ENCODE measurements around the gene TNFRSF12A.
A peak's percentile ranks its signal among the peaks of the same experiment; 100 is the strongest.
"Not testable (repeated sequence)": the region's sequence is repeated elsewhere in the genome, so short reads cannot be mapped to it uniquely, and the experiment has no call there.

TNFRSF12A gene

DNA sequence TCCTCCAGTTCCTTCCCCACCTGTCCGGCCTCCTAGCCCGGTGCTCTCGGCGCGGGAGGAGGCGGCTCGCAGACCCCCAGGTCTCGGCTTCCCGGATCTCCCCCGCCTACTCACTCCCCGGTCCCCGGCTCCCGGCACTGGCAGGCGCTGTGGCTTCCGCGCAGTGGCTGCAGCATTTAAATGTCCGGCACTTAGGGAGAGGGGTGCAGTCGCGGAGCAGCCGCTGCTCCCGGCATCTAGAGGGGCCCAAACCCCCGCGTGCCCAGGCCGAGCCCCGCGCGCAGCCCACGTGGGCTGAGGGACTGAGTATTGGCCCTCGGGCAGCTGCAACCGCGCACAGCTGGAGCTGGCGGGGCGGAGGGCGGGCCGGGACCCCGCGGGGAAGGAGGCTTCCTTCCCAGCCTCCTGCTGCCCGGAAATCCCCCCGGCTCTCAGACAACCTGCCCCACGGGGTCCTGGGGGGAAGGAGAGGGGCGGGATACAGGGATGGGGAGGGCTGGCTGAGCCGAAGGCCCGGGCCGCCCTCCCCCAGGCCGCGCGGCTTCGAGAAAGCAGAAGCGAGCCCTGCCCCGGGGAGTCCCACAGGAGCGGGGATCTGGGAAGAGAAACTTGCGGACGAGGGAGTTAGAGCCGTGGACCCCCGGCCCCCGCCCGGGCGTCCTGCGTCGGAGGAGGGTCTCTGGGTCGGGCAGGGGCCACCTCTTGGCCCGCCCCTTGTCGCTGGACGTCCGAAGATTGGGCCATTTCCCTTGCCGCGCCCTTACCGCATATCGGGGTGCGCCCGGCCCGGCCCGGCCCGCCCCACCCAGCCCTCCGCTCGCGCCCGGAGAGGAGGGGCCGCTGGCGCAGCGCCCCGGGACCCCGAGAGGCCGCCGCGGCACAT, 25.8 kb downstream of the TNFRSF12A start, which contains the start of gene MMP25:
TSS of gene MMP25 (plus strand) at position 804 of the 883 bp plus-strand sequence. CDS start 357 bp downstream, outside the sequence.
- DNase-seq (ENCODE audit: insufficient read length, low spot score) (peak; percentile 31), FAIRE-seq (no peak)

DNA sequence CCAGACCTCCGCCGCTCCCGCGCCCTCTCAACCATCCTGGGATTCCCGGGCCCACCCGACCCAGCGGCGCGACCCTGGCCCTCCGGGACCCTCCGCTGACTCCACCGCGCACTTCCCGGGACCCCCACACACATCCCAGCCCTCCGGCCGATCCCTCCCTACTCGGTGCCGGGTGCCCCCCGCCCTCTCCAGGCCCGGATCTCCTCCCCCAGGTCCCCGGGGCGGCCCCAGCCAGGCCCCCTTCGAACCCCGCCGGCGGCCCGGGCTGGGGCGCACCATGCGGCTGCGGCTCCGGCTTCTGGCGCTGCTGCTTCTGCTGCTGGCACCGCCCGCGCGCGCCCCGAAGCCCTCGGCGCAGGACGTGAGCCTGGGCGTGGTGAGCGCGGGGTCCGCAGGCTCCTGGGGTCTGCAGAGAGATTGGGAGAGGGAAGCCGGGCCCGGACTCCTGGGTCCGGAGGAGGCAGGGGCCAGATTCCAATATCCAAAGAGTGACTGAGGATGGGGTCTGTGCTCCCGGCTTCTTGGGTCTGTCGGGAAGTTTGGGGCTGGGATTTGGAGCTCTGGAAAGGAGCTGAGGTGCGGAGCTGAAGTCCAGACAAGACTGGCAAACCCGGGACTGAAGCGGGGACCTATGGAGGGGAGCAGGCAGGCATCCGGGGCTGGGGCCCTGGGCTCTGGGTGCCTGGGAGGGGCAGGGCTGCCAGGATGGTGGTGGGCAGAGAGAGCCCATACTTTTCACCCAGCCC, 26.6 kb downstream of the TNFRSF12A start:
- FAIRE-seq (no peak), DNase-seq (ENCODE audit: insufficient read length, low spot score) (no peak)

DNA sequence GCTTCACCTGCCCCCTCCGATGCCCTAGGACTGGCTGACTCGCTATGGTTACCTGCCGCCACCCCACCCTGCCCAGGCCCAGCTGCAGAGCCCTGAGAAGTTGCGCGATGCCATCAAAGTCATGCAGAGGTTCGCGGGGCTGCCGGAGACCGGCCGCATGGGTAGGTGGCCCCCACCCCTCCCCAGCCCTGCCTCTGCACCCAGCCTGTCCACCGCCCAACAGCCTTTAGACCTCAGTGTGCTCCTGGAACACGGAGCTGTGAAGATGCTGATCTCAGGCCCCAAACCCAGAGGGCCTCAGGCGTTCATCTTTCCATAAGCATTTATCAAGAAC, 27.2 kb downstream of the TNFRSF12A start:
- FAIRE-seq: no peak
- DNase-seq (ENCODE audit: insufficient read length, low spot score): no peak

DNA sequence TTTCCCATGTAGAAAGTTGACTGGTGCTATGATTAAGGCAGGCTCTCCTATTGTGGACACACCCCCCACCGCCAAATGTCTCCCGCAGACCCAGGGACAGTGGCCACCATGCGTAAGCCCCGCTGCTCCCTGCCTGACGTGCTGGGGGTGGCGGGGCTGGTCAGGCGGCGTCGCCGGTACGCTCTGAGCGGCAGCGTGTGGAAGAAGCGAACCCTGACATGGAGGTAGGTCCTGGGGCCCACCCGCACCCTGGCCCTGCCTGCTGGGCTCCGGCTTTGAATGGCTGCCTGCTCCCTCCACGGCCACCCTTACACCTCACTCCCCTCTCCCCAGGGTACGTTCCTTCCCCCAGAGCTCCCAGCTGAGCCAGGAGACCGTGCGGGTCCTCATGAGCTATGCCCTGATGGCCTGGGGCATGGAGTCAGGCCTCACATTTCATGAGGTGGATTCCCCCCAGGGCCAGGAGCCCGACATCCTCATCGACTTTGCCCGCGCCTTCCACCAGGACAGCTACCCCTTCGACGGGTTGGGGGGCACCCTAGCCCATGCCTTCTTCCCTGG, 29.8 kb downstream of the TNFRSF12A start:
- DNase-seq (ENCODE audit: insufficient read length, low spot score) (no peak), FAIRE-seq (no peak)

DNA sequence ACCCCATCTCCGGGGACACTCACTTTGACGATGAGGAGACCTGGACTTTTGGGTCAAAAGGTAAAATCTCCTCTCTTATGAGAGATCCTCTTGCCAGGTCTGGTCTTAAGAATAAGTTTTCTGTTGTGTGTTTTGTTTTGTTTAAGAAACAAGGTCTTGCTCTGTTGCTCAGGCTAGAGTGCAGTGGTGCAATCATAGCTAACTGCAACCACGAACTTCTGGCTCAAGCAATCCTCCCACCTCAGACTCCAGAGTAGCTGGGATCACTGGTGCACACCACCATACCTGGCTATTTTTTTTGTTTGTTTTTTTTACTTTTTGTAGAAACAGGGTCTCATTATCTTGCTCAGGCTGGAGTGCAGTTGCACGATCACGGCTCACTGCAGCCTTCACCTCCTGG, 30.3 kb downstream of the TNFRSF12A start:
- DNase-seq (ENCODE audit: insufficient read length, low spot score): no peak

GRCh38 chr16:3051009-3051408, 30.8 kb downstream of the TNFRSF12A start:
- DNase-seq (ENCODE audit: insufficient read length, low spot score) (no peak), FAIRE-seq (peak; percentile 58)

More for the DNA sequence above, 30.3 kb downstream of the TNFRSF12A start:
- no peak for FAIRE-seq

GRCh38 chr16:3051494-3051893, 31.3 kb downstream of the TNFRSF12A start:
- FAIRE-seq (no peak), DNase-seq (ENCODE audit: insufficient read length, low spot score) (no peak)

DNA sequence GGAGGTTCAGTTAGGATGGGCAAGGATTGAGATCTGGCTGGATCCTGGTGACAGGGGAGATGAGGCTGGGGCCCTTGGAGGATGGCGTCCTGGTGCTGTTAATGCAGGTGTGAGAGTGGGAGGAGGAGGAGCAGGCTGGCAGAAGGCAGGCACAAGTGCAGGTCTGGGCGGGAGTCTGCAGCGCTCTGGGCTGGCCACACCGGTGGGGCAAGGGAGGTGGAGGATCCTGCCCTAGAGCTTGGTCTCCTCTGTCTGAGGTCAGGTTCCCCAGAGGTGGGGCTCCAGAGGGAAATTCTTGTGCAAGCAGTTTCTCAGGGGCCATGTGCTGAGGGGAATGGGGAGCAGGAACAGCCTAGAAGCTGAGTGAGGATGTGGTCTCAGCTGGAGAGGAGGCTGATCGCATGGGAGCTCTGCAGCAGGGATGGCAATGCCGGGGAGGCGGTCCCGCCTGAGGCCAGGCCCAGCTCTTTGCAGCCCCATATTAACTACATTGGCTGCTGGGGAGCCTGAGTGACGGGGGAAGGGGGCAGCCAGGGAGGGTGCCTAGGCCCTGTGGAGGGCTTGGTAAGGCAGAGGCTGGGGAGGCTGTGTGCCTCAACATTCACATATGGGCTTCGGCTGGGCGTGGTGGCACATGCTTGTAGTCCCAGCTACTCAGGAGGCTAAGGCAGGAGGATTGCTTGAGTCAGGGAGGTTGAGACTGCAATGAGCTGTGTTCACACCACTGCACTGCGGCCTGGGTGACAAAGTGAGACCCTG, 32.6 kb downstream of the TNFRSF12A start:
- peak; percentile 4 for FAIRE-seq

DNA sequence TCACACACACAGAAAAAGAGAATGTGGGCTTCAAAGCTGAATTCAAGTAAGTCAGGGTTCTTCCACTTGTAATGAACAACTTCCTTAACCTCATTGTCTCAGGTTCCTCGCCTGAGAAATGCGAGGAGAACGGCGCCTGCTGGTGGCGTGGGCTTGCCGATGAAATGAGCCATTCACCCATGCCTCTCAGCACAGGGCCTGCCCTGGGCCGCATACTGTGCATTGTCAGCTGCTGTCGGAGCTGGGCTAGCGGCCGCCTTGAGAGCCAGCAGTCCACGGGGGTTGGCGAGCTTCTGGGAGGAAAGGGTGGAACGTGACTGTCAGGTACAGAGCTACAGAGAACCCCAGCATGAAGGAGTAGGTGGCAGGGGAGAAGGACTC, 33.2 kb downstream of the TNFRSF12A start:
- DNase-seq (ENCODE audit: insufficient read length, low spot score): not testable (repeated sequence)
- peak; percentile 88 for FAIRE-seq

More for the DNA sequence above, 32.6 kb downstream of the TNFRSF12A start:
- DNase-seq (ENCODE audit: insufficient read length, low spot score): not testable (repeated sequence)

DNA sequence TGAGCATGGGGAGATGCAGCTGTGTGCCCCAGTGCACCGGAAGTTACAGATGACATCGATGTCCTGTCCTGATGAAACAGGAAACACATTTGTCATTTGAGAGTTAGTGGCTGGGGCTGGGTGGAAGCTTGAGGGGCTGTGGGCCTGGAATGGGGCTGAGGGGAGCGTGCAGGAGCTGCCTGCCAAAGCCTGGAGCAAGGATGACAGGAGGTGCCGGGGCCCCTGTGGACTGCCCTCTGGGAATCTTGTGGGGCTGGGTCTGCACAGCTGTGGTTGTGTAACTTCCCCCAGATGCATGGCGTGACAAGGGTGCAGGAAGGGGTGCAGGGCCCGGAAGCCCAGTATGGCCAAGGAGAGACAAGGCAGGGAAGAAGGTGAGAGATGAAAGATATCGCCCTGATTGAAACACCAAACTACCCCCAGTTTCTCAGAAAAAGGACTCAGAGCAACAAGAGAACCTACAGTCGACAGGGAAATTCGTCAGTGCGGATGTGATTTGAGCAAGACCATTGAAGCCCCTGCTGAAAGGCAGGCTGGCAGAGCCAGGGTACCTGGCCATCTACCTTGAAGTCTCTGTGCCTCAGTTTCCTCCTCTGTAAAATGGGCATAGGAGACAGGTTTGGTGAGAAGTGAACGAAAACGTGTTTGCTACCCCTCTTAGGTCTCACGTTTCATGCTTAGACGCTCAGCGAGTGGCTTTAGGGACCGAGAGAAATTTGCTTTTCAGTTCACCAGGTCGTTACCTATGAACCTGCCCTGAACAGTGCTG, 35.0 kb downstream of the TNFRSF12A start:
- no peak for DNase-seq (ENCODE audit: insufficient read length, low spot score)

GRCh38 chr16:3055734-3056115, 35.6 kb downstream of the TNFRSF12A start:
- not testable (repeated sequence) for FAIRE-seq

More for the DNA sequence above, 35.0 kb downstream of the TNFRSF12A start:
- no peak for FAIRE-seq

GRCh38 chr16:3056336-3057180, 36.4 kb downstream of the TNFRSF12A start:
- no peak for FAIRE-seq

More at GRCh38 chr16:3055734-3056115, 35.6 kb downstream of the TNFRSF12A start:
- not testable (repeated sequence) for DNase-seq (ENCODE audit: insufficient read length, low spot score)

DNA sequence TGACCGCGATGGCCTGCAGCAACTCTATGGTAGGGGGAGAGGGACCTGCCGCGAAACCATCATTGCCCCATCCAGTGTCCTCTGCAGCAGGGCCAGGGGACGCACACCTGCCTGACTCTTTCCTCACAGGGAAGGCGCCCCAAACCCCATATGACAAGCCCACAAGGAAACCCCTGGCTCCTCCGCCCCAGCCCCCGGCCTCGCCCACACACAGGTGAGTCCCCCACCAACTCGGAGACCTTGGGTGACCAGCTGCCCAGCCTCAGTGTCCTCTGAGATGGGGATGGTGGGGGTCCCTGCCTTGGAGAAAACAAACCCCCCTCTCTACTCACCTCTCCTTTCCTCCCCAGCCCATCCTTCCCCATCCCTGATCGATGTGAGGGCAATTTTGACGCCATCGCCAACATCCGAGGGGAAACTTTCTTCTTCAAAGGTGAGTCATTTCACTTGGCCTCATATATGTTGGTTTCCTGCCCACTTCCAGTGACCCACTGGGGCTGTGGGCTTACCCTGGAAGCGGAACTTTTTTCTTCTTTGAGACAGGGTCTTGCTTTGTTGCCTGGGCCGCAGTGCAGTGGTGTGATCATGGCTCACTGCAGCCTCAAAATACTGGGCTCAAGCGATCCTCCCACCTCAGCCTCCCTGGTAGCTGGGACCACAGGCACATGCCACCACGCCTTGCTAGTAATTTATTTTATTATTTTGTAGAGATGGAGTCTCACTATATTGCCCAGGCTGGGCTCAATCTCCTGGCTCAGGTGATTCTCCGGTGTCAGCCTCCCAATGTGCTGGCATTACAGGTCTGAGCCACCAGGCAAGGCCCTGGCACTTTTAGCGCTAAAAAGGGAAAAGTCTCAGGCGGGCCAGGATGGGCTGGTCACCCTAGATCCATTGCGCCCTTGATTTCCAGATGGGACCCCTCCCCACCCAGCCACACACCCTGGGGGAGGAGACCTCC, 37.3 kb downstream of the TNFRSF12A start:
- DNase-seq (ENCODE audit: insufficient read length, low spot score): no peak
- FAIRE-seq: no peak

More at GRCh38 chr16:3056336-3057180, 36.4 kb downstream of the TNFRSF12A start:
- DNase-seq (ENCODE audit: insufficient read length, low spot score): no peak

DNA sequence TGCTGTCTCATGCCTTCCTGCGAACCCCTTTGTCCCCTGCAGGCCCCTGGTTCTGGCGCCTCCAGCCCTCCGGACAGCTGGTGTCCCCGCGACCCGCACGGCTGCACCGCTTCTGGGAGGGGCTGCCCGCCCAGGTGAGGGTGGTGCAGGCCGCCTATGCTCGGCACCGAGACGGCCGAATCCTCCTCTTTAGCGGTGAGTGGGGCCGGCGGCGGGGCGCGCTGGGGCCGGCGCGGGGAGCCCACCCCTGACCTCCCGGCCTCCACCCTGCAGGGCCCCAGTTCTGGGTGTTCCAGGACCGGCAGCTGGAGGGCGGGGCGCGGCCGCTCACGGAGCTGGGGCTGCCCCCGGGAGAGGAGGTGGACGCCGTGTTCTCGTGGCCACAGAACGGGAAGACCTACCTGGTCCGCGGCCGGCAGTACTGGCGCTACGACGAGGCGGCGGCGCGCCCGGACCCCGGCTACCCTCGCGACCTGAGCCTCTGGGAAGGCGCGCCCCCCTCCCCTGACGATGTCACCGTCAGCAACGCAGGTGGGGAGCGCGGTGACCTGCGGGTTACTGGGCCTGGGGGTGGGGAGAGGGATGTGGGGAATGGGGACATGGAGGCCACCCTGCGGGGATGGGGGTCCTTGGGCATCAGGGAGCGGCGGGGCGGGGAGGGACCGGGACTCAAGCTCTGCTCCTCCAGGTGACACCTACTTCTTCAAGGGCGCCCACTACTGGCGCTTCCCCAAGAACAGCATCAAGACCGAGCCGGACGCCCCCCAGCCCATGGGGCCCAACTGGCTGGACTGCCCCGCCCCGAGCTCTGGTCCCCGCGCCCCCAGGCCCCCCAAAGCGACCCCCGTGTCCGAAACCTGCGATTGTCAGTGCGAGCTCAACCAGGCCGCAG, 38.2 kb downstream of the TNFRSF12A start:
- FAIRE-seq: no peak
- DNase-seq (ENCODE audit: insufficient read length, low spot score): peak; percentile 37

DNA sequence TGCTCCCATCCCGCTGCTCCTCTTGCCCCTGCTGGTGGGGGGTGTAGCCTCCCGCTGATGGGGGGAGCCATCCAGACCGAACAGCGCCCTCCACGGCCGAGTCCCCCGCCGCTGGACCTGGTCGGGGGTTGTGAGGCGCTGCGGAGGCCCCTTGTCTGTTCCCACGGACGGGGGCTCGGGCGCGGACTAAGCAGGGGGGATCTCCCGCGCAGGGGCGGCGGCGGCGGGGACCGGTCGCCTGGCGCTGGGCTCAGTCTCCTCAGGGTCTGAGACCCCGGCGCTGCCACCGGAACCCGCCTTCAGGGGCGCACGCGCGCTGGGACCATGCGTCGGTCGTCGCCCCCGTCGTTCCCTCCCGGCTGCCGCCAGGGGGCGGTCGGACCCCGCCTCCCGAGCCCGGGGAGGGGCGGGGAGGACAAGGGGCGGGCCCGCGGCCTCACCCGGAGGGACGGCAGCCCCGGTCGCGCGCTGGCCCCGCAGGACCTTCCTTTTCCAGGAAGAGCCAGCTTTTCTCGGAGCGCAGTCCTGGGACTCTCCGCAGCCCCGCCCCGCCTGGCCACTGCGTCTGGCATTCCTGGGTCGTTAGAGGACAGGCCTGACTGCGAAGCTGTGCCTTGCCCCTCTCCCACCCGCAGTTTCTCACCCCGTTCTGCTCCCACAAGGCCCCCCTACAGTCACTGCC, 39.0 kb downstream of the TNFRSF12A start:
- FAIRE-seq: peak; percentile 86
- DNase-seq (ENCODE audit: insufficient read length, low spot score): peak; percentile 91

DNA sequence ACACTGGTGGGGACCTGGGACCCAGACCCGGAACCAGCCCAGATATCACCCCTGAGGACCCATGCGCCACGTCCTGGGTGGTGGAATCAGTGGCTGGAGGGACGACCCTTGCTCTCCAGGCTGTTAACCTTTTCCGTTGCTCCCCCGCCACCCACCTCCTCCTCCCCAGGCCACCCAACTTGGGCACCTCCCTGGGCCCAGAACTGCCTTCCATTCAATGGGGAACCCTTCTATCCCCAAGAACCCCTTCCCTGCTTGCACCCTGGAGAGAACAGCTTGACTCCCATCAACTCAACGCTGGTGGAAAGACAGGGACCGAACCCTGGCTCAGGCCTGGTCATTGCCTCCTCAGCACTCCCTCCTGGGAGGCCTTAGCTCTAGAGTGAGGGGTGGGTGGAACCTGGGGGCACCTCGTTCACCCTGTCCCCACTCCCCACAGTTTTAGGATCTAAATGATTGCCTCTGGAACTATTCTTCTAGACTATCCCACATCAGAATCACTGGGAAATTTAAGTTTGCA, 39.6 kb downstream of the TNFRSF12A start:
- FAIRE-seq (no peak), DNase-seq (ENCODE audit: insufficient read length, low spot score) (no peak)
